Suppressor macrophage treated with lipopolysaccharide for 1 hour (primary cell): ENCODE results near the gene TMEM234.

Experiments
- DNase-seq, 3 donors: peaks; one replicate each; pipeline ENCODE4 v3.0.0-alpha.2; 2020 to 2022

TMEM234 gene

GRCh38 chr1:32239337-32239736, 17.2 kb upstream of the TMEM234 start:
- no peak for DNase-seq

DNA sequence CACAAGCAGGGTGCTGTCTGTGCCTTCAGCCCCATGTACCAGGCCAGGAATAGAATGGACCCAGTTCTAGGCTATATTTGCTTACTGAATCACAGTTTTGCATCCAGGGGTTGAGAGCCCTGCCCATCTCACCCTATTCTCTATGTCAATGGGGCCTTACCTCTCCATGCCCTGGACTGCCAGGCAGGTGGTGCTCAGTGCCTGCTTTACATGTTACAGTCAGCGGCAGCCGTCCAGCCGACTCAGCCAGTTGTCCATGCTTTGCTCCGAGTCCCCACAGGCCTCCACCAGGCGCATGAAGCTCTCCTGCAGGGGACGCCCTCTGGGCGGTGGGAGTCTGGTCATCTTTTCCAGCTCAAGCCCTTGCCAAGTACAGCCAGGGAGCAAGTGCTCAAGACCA, 12.6 kb upstream of the TMEM234 start:
- no peak for DNase-seq

DNA sequence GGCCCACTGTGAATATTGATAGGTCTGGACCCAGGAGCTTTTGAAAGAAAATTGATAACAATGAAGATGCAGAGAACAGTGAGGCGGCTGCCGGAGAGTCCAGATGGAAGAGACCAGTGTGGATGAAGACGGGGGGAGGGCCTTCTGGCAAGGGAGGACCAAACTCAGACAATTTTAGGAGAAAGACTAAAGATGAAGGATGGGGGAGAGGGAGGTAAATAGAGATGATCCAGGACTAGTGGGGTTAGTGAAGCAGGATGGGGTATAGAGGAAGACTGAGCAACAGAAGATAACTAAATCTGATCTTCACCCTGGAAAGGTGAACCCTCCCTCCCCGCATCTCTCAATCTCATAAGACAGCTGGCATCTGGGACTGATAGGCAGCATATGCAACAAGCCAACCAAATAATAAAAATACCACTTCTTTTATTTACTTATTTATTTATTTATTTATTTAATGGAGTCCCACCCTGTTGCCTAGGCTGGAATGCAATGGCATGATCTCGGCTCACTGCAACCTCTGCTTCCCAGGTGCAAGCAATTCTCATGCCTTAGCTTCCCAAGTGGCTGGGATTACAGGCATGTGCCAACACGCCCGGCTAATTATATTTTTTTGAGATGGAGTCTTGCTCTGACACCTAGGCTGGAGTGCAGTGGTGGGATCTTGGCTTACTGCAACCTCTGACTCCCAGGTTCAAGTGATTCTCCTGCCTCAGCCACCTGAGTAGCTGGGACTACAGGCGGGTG, 10.6 kb upstream of the TMEM234 start:
- no peak for DNase-seq

DNA sequence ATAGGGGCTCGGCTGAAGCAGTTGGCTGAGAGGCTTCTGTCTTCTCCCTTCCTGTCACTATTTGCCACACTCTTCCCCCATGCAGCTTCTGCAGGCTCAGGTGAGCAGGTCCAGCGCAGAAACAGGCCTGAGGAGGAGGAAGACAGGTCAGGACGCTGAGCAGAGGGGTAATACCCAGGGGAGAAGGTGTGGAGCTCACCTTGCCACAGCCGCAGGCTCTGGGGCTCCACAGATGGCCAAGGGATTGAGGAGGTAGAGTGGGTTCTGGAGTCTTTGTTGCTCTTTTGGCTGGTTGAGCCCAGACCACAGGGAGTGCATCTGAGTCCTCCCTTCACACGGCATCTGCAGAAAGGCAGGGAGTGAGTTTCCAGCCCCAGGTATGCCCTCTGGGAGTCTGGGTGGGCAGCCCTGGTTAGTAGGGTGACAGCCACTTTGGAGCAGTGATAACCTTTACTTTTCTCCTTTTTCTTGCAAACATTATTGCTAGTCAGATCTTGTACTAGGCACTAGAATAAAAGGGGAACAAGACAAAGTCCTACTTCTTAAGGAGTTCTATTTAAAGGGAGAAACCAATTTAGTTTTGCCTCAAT, 9.8 kb upstream of the TMEM234 start:
- DNase-seq = peak in 1 of 3 donors; percentile 15

DNA sequence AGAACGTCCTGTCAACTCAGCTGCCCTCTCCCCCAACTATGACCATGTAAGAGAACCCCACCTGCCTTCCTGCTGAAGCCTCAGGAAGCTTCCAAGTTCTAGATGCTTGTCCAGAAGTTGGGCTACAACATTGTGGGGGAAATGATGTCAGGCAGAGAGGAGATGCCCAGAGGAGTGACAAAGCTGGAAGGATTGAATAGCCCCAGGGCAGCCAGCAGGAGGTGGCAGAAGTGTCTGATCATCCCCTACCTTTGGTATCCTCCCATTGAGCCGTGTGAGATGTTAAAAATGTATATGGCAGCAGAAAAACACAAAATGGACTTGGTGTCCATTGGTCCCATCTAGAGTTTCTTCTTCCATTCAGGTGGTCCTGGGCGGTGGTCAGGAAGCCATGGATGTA, 6.6 kb upstream of the TMEM234 start:
- DNase-seq = no peak

- no peak for DNase-seq
These were observed 2.1 kb upstream of the TMEM234 start for GRCh38 chr1:32224285-32224684.

- DNase-seq = no peak
These were observed 1.5 kb upstream of the TMEM234 start for GRCh38 chr1:32223683-32224082.

DNA sequence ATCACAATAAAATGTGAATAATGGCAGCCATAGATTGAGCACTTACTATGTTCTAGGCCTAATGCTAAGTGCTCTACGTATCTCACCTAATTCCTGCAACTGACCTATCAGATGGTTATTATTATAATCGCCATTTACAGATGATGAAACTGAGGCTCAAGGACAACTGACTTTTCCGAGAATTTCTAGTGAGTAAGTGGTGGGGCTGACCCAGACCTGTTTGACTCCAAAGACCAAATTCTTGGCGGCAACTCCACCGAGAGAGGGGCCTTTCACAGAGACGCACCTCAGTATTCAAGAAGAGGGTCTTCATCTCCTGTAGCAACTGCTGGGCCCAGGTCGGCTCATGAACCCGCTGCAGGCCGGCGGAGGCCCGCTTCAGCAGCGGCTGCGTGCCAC, 573 bp downstream of the TMEM234 start:
- DNase-seq = no peak

DNA sequence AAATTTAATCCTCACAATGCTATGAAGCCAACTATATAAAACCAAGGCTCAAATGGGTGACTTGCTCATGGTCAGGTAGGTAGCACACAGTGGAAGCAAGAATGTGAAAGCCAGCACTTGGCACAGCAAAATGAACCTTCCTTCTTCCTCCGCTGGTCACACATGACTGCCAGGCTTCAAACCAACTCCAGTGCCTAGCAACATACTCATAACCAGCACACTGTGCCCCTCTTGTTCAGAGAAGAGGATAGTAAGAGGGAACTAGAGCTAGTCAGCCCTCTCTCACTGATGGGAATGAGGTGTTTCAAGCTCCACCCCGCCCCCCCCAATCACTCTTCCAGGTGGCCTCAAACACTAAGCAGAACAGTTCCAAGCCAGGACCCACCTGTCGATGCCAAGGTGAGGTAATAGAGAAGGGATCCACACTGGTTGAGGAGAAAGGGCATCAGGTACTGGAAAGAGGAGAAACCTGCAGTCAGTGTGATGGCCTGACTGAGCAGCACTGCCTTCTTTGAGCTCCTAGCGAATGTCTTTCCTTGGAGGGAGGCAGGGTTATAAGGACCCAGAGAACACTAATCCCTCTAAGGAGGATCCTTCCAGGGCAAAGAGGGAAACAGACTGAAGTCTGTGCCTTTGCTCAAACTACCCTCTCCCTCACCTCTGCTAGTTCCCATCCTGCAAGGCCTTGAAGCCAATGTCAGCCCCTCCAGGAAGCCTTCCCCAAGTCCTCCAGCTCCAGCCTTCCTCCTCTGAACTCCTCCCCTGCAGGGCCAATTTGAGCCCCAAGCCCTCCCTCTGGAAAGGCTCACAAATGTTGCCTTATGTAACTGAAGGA, 1.2 kb downstream of the TMEM234 start:
- DNase-seq = no peak

DNA sequence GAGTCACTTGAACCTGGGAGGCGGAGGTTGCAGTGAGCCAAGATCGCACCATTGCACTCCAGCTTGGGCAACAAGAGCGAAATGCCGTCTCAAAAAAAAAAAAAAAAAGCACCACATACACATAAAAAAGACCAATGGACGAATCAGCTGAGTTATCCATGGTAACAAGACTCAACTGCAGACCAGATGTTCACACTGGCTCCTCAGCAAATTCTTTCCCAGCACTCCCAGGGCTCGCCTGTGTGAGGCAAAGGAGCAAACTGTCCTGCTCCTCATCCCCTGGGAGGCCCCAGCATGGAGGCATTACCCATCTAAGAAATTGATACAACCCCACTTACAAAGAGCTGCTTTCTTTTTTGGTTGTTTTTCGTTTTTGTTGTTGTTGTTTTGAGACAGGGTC, 3.1 kb downstream of the TMEM234 start:
- no peak for DNase-seq

DNA sequence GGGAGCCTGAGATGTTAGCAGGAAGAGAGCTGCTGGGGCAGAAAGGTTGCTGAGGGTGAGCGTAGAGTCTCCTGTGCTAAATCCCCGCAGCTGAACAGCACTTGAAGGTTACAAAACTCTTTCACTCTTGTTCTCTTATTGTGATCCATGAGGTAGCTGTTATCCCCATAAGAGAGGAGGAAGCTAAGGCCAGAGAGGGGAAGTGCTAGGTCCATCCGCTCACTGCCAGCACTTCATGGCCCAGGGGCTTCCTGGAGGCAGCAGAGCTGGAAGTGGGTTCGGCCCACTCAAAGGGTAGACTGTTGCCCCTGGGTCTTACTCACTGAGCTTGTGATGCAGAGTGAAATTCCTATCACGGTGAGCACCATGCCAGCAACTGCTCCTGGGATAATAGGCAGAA, 5.6 kb downstream of the TMEM234 start:
- peak in 2 of 3 donors; percentile 24 to 33 for DNase-seq

- peak; percentile 76 to 80 (median 78) for DNase-seq
These were observed 6.3 kb downstream of the TMEM234 start for GRCh38 chr1:32215629-32216480.

DNA sequence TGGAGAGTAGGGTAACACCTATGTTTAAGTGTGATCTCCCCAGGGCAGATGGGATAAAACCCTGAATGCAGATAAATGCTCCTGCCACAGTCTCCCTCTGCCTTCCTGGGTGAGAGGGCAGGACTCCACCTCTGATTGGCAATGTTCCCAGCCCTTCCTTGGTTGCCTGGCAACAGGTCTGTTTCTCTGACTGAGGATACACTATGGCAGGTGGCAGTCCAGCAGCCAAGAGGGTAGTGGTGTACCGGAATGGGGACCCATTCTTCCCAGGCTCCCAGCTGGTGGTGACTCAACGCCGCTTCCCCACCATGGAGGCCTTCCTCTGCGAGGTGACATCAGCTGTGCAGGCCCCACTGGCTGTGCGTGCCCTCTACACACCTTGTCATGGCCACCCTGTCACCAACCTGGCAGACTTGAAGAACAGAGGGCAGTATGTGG, 13.2 kb downstream of the TMEM234 start, which contains the start of gene DCDC2B:
DCDC2B (plus strand) TSS at position 199 of the 438 bp plus-strand sequence; CDS start at position 204, 5 bp downstream.
- DNase-seq = no peak

GRCh38 chr1:32208469-32208868, 13.7 kb downstream of the TMEM234 start:
- DNase-seq = no peak

GRCh38 chr1:32205401-32206370, 16.5 kb downstream of the TMEM234 start, which contains the start of gene IQCC:
Gene IQCC (plus strand): TSS chr1:32205671. CDS start chr1:32205682, 11 bp downstream.
- DNase-seq = peak; percentile 82 to 93 (median 91)

GRCh38 chr1:32204943-32205361, 17.2 kb downstream of the TMEM234 start:
- no peak for DNase-seq

DNA sequence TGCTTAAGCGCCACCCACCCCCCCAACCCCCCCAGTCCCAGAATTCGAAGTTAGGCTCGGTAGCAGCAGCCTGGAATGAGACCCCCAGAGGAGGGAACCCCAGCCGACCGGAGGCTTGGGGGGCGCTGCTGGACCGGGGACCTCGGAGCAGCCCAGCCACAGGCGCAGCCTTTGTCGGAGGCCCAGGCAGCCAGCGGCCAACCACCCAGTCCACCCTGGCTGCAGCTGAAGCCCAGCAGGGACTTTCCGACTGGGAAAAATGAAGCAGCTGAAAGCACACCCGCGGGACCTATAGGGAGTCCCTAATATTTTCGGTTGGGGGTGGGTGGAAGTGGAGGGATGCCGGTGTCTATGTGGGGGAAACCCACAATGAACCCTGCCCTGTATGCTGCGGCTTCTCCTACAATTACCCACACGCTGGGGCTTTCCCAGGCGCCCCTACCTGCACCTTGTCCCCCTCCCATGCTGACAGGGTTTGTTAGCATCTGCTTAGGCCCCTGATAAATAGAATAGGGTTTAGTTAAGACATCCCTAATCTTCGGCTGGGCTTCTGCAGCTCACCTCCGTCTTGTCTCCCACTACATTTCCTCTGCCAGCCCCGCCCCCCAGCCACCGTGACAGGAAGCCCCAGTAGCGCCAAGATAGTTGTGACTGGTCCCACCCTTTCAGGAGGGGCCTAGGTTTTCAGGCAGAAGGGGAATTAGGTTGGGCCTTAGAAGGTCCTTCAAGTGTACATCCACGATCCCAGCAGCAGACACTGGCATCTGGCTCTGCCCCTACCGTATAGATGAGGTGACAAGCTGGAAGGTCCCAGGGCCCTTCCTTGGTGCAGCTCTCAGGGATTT, 20.9 kb downstream of the TMEM234 start:
- peak; percentile 82 to 89 (median 86) for DNase-seq

- peak in 2 of 3 donors; percentile 36 to 55 for DNase-seq
These were observed 21.7 kb downstream of the TMEM234 start, which contains the start of gene CCDC28B for GRCh38 chr1:32200226-32201010. Gene CCDC28B (plus strand): TSS chr1:32200595. CDS start chr1:32201936, 1,341 bp downstream.

- DNase-seq = no peak
These were observed 22.5 kb downstream of the TMEM234 start for GRCh38 chr1:32199717-32200072.
